NCI-H2227 treated with DMSO at 0.1 percent for 48 hours (cell line): ENCODE results near the gene GALNT14.

ENCODE experiments used
- DNase-seq: peaks from one replicate; lab custom pipeline; 2025; lab: John Stamatoyannopoulos, UW

GALNT14 gene

GRCh38 chr2:30974554-30974953, 163.7 kb downstream of the GALNT14 start:
- DNase-seq, result no peak

- DNase-seq, result no peak
Observed at GRCh38 chr2:30974092-30974491, 164.1 kb downstream of the GALNT14 start.

DNA sequence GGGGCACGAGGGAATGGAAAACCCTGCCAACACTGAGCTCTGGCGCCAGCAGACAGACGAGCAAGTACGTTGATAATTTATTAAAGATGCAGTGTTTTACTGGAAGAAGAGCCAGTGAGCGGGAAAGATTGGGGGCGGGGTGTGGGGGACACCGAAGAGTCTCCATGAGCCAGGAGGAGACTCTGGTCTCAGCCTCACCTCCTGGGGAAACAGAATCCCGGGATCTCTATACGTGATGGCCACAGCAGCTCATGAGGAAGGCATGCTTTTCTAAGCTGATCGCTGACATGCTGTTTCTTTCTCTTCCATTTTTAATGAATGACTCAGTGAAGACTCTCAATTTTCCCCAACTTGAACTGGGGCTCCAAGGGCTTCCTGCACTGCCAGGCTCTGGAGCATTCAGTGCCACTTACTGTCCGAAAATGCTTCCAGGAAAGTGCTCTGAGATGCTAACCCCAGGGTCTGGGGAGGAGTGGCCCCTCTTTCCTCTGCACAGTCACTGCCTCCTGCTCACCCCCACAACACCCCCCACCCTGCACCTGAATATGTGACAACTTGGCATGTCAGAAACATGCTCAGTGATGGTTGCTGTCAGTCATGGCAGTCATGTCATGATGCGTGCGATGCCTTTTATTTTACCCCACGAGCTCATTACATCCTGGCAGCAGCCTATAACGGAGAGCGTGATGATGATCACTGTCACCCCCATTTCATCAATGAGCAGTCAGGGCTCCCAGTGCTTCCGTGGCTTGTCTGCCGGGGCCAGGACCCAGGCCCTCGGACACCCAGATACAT, 166.8 kb downstream of the GALNT14 start:
- DNase-seq, result no peak

DNA sequence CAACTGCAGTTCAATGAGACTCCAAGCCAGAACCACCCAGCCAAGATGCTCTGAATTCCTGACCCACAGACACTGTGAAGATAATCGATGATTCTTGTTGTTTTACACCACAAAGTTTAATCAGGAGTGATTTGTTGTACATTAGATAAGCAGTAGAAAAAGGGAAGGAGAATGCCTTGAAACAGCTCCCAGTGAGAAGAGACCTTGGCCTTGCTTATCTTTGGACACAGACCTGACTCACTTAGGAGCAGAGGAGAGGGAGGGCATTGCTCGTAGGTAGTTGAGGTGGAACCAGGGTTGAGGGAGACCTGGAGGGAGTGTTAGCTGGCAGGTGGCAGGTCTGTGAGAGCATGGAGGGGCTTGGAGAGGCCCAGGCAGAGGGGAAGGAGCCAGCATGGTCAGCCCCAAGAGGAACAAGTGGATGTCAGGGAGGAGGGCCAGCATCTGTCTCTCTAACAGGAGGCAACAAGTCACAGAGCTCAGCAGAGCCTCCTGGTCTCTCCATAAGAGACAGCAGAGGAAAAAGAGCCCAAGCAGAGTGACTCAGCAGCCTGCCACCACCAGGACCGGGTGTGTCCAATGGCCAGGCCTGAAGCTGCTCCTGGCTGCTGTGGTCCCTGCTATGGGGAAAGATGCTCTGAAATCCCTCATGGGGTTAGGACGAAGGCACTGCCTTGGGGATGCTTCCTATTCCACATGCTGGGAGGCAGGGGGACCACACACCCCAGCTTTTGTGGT, 169.4 kb downstream of the GALNT14 start:
- DNase-seq, result no peak

GRCh38 chr2:30966786-30967185, 171.5 kb downstream of the GALNT14 start:
- peak; percentile 10 for DNase-seq

DNA sequence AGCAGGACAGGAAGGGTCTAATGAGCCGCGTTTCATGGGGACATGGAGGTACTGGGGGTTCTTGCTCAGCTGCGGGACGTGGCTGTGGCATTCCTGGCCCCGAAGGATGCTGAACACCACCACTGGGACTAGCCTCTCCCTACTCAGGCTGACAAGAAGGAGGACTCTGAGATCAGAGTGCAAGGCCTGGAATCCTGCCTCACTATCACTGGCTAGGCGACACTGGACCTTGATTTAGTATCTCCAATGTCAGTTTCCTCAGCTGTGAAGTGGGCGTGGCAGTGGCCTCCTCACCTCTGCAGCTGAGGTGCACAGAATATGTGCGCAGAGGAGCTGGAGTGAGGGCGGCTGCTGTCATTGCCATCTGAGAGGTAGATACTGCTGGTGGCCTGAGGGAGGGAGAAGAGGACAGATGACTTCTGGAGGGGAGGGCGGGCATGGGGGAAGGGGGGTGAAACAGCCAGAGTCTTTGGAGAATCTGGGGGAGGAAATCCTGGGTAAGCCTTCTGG, 173.2 kb downstream of the GALNT14 start:
- DNase-seq, result no peak

GRCh38 chr2:30964334-30965005, 173.8 kb downstream of the GALNT14 start:
- DNase-seq, result no peak

GRCh38 chr2:30963184-30963583, 175.1 kb downstream of the GALNT14 start:
- DNase-seq, result no peak

- no peak for DNase-seq
Observed at GRCh38 chr2:30960213-30960612, 178.0 kb downstream of the GALNT14 start.

- DNase-seq, result no peak
Observed at GRCh38 chr2:30959653-30960052, 178.6 kb downstream of the GALNT14 start.

DNA sequence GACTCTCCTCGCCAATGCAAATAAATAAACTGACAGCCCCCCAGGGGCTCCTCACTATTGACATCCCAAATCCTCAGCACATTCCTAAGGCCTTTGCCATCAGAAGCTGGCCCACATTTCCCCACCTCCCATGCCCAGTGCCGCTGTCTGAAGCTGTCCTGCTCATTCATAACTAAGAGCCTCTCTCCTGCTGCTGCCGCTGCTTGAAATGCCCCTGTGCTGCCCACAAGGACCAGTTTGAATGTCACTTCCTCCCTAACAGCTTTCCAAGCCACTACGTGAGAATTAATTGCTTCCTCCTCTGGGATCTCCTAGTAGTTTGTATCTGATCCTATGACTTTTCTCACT, 179.3 kb downstream of the GALNT14 start:
- DNase-seq, result no peak

GRCh38 chr2:30958193-30958917, 179.9 kb downstream of the GALNT14 start:
- no peak for DNase-seq

DNA sequence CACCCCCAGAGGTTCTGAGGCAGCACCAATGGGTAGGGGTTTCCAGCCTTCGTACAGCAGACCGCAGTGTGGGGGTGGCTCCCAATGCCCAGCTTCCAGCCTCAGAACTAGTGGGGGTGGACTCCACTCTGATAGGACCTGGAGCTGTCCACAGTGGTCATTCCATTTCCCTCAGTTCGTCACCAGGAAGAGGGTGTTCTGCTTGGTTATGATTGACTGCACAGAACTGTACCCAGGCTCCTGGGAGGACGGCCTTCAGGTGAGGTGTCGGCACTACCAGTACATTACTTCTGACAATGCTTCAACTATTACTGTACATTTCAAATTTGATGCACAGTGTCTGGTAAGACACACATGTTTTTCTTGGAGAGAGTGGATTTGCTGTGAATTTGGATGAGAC, 180.6 kb downstream of the GALNT14 start:
- DNase-seq, result no peak

- no peak for DNase-seq
Observed at GRCh38 chr2:30956995-30957394, 181.2 kb downstream of the GALNT14 start.

GRCh38 chr2:30955516-30956132, 182.6 kb downstream of the GALNT14 start:
- no peak for DNase-seq

DNA sequence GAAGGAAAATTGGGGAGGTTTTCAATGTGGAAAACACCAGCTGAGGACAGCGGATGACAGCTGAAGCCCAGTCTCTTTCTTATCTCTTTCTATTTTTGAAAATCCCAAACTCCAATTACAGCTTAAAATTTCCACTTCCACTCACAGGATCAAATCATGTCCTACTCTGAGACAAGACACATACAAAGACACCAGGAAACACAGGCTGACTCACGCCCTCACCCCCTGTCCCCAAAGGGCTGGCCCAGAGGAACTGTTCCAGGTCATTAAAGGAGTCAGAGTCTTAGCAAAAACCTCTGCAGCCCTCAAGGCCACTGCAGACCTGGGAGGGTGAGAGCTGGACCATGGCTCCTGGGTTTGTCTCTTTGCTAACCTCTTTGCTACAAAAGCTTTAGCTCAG, 187.9 kb downstream of the GALNT14 start:
- no peak for DNase-seq

GRCh38 chr2:30949435-30949834, 188.8 kb downstream of the GALNT14 start:
- DNase-seq, result no peak

- DNase-seq, result no peak
Observed at GRCh38 chr2:30948857-30949256, 189.4 kb downstream of the GALNT14 start.

DNA sequence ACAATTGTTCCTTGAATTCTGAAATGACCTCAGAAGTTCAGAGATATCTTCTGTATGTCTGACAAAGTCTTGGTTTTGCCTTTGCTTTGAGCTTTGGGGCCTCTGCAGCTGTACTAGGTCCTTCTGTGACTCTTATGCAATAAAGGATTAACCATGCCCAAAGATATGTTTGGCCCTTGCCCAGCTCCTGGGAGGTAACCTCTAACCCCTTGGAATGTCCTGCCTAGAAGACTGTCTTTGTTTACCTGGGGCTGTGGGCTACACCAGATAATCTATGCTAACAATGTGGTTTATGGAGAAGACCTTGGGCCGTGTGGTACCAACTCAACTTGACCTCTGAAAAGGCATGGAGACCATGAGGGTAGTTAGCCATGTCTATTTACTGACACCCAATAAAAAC, 190.1 kb downstream of the GALNT14 start:
- DNase-seq, result no peak

DNA sequence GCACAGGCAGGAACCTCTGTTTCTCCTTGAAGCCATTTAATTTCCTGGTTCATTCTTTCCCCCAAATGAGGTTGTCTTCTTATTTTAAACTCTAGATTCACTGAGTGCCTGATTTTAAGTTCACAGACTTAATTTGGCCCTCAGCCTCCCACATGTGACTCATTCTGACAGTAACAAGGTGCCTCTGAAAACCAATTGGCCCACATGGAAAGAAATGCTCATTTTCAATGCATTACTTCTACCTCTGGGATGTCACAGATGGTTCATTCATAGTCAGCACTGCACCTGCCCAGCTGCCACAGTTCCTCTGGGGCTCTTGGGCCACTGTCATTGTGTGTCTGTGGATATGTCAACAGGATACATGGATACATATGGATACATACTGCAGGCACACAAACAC, 190.6 kb downstream of the GALNT14 start:
- no peak for DNase-seq

DNA sequence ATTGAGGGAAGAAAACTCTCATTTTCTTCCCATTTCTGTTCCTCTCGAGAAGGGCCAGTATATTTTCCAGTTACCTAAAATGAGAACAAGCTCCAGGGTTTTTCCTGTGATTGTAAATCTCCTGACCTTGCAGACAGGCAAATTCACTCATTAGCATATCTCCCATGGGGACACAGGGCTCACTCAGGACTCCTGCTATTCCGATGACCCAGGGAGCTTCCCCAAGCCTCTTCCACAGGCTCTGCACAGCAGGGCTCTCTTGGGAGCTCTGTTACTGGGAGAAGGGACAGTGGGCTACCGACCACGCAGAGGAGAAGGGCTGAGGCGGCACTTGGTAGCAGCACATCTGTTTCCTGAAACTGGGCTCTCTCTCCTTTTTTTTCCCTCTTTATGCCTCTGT, 195.8 kb downstream of the GALNT14 start:
- DNase-seq, result no peak

GRCh38 chr2:30940839-30941238, 197.4 kb downstream of the GALNT14 start:
- no peak for DNase-seq
